Testis (tissue), 3 donors: ENCODE results near the gene IMP4. TPM values are rescaled to one million over a fixed set of nuclear protein-coding genes. Genes with fewer than 3 reads are reported as not detected.

Experiments
- DNase-seq: peaks from one replicate; pipeline ENCODE4 v3.0.0-alpha.2; 2019
- H3K27ac ChIP-seq, 2 donors: fragments of 200-600 bp; sonication (generic); one replicate each; pipeline ENCODE4 v1.5.1; 2019
- H3K27me3 ChIP-seq: fragments of 200-600 bp; sonication (generic); one replicate; pipeline ENCODE4 v1.5.1; 2019
- H3K36me3 ChIP-seq: fragments of 200-600 bp; sonication (generic); one replicate; pipeline ENCODE4 v1.5.1; 2017; ENCODE audit warnings: low read depth; ENCODE audit errors: missing control alignments
- H3K4me1 ChIP-seq: fragments of 200-600 bp; sonication (generic); one replicate; pipeline ENCODE4 v1.5.1; 2019
- H3K4me3 ChIP-seq, 2 donors: fragments of 200-600 bp; sonication (generic); one replicate each; pipeline ENCODE4 v1.5.1; 2017 to 2019
- H3K9me3 ChIP-seq: fragments of 200-600 bp; sonication (generic); one replicate; pipeline ENCODE4 v1.5.1; 2017
- CTCF ChIP-seq, 3 experiments: fragments of 450-650 bp in 2 of 3; fragments of 200-600 bp in 1 of 3; sonication (generic) in 1 of 3; IDR thresholded peaks; one replicate each; pipeline ENCODE4 v1.5.1; 2016 to 2019; ENCODE audit warnings: antibody characterized with exemption in 3 of 3, mild to moderate bottlenecking in 2 of 3, moderate library complexity in 1 of 3
- POLR2A ChIP-seq: fragments of 450-650 bp; IDR thresholded peaks from one replicate; pipeline ENCODE4 v1.6.1; 2017; ENCODE audit warnings: antibody characterized with exemption, mild to moderate bottlenecking, moderate library complexity
- WGBS, 2 donors: methylation state at CpG; one replicate each; pipeline ENCODE4 v1.1.5; 2018; 5-methylcytosine and 5-hydroxymethylcytosine counted together
- intact Hi-C: fragments of 100-400 bp; cut with DNase I; formaldehyde crosslinking; loops from one replicate; pipeline ENCODE4 v1.15.1; 2023; ENCODE audit warnings: low total_unique reads
- polyA plus RNA-seq: library from polyadenylated mRNA; stranded (reverse); fragments of 350-450 nt; fragmentation: Illumina TruSeq; extraction: RNeasy Lipid Tissue Mini Kit (QIAGEN cat#74804); gene quantifications from one replicate; pipeline ENCODE4 v1.2.3, GENCODE V29; 2014; ENCODE audit warnings: low read depth, low replicate concordance; ENCODE audit not compliant: insufficient read depth
- total RNA-seq, 2 donors: library from RNA; depleted of rRNA; stranded (reverse); fragments of >200 nt; gene quantifications; one replicate each; pipeline ENCODE4 v1.2.3, GENCODE V29; 2016

IMP4 gene
- total and polyA plus RNA-seq, 3 donors from 2014 or later, result 57.1 to 109 (median 103) TPM

- TF ChIP-seq CTCF (IDR thresholded peaks at IDR 0.05), result peak; percentile 84 to 92 (median 88)
- no peak for TF ChIP-seq POLR2A
- intact Hi-C loops, result no loop called here
- Histone ChIP-seq H3K27ac (peak overlapping the region; percentile 27 to 83), H3K36me3 (no peaks in the 10 kb centered on the region), H3K9me3 (no peaks in the 10 kb centered on the region), H3K4me1 (peaks cover 7% of the 10 kb centered on the region), H3K4me3 (peak overlapping the region; percentile 83 to 90), H3K27me3 (no peaks in the 10 kb centered on the region)
- WGBS, 2 donors, result 1% methylated on average over 14 to 76 of the region's 81 CpGs
- DNase-seq, result peak; percentile 90
Measured at GRCh38 chr2:130372055-130372832, 29.5 kb downstream of the IMP4 start.

GRCh38 chr2:130372833-130373807 is 30.4 kb downstream of the IMP4 start:
- H3K4me1 ChIP-seq, result peaks cover 7% of the 10 kb centered on the region
- no peaks in the 10 kb centered on the region for H3K27me3 ChIP-seq
- no peaks in the 10 kb centered on the region for H3K36me3 ChIP-seq
- peak overlapping the region; percentile 27 to 83 for H3K27ac ChIP-seq
- H3K9me3 ChIP-seq, result no peaks in the 10 kb centered on the region
- TF ChIP-seq POLR2A, result no peak
- no peak for TF ChIP-seq CTCF (IDR thresholded peaks at IDR 0.05)
- WGBS, 2 donors, result 47 to 55% methylated on average over 8 to 24 of the region's 24 CpGs
- intact Hi-C loops, result no loop called here
- peak overlapping the region; percentile 83 to 90 for H3K4me3 ChIP-seq
- DNase-seq, result no peak

- no peak for DNase-seq
- Histone ChIP-seq H3K36me3 (no peaks in the 10 kb centered on the region), H3K27me3 (no peaks in the 10 kb centered on the region), H3K4me1 (peaks cover 7% of the 10 kb centered on the region), H3K4me3 (no peak overlapping the region), H3K9me3 (no peaks in the 10 kb centered on the region), H3K27ac (no peak overlapping the region)
- 92 to 94% methylated on average over 2 to 3 of the region's 3 CpGs for WGBS, 2 donors
- TF ChIP-seq POLR2A (no peak), CTCF (IDR thresholded peaks at IDR 0.05) (no peak)
- intact Hi-C loops, result no loop called here
Measured at GRCh38 chr2:130373808-130374365, 31.2 kb downstream of the IMP4 start.

- Histone ChIP-seq H3K4me1 (peaks cover 7% of the 10 kb centered on the region), H3K36me3 (no peaks in the 10 kb centered on the region), H3K27ac (no peak overlapping the region), H3K4me3 (no peak overlapping the region), H3K9me3 (no peaks in the 10 kb centered on the region), H3K27me3 (no peaks in the 10 kb centered on the region)
- intact Hi-C loops, result no loop called here
- no peak for DNase-seq
- TF ChIP-seq POLR2A, result no peak
- no peak for TF ChIP-seq CTCF (IDR thresholded peaks at IDR 0.05)
- WGBS, 2 donors, result 76 to 87% methylated on average over 8 to 9 of the region's 9 CpGs
Measured at GRCh38 chr2:130374587-130375290, 32.0 kb downstream of the IMP4 start.
